ENCODE results near the gene MANF. TPM values are rescaled to one million over a fixed set of nuclear protein-coding genes. Genes with fewer than 3 reads are reported as not detected.
A peak's percentile ranks its signal among the peaks of the same experiment; 100 is the strongest.

MANF gene
- total RNA-seq (2014; rRNA removed; shearing (Covaris generic); ENCODE audit: low replicate concordance): 94.0 and 129 TPM in 2 replicates

DNA sequence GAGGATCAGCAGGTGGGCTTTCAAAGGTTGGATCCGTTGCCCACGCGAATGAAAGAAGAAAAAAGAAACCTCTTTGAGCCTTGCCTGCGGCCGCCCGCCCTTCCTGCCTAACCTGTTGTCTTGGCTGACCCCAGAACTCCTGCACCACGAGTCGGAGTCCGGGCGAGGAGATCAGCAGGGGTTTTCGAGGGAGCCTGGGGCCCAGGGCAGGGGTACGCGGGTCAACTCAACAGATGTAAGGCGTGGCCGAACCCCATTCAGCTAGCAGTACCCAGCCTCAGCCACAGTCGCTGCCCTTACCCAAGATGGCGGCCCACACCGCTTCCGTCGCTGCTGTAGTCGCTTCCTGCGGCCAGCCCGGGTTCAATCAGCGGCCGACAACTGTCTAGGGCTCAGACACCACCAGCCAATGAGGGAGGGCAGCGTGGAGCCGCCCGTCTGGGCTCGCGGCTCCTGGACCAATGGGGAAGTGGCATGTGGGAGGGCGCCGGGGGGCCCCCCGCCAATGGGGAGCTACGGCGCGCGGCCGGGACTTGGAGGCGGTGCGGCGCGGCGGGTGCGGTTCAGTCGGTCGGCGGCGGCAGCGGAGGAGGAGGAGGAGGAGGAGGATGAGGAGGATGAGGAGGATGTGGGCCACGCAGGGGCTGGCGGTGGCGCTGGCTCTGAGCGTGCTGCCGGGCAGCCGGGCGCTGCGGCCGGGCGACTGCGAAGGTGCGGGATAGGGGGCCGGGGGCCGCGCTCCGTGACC is at the start of gene MANF:
TSS of gene MANF (plus strand) at position 566 of the 748 bp plus-strand sequence. CDS start at position 618, 52 bp downstream.
- peak; percentile 97 for DNase-seq
- Histone ChIP-seq H3K9me3 (no peaks in the 10 kb centered on the region), H3K4me3 (peak within 1 kb of the TSS; percentile 96), H3K27me3 (no peaks in the 10 kb centered on the region), H3K36me3 (peaks cover 33% of the 10 kb centered on the region)

GRCh38 chr3:51336261-51336660 is 48.8 kb upstream of the MANF start:
- Histone ChIP-seq H3K27me3 (no peaks in the 10 kb centered on the region), H3K9me3 (no peaks in the 10 kb centered on the region), H3K4me3 (no peak overlapping the region), H3K36me3 (no peaks in the 10 kb centered on the region)
- no peak for DNase-seq

DNA sequence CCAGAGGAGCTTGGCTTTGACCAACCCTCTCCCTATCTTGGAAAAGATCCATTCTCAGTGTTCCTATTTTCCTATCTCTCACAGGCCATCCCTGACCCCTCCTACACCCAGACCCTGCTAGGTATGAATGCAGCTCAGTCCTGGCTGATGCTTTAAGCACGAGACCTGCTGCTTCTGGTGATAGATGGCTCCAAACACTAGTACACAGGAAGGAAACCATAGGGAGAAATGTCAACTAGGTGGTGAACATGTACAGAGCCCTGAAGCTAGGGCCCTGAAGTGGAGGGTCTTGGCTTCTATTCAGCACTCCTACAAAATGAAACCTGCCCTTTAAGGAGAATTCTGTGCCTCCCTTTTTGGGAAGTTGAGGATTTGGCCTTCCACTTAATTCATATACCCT is 47.4 kb upstream of the MANF start:
- Histone ChIP-seq H3K4me3 (no peak overlapping the region), H3K36me3 (no peaks in the 10 kb centered on the region), H3K27me3 (no peaks in the 10 kb centered on the region), H3K9me3 (no peaks in the 10 kb centered on the region)
- no peak for DNase-seq

GRCh38 chr3:51338632-51339031 is 46.5 kb upstream of the MANF start:
- no peaks in the 10 kb centered on the region for H3K27me3 ChIP-seq
- H3K4me3 ChIP-seq: no peak overlapping the region
- DNase-seq: no peak
- H3K36me3 ChIP-seq: no peaks in the 10 kb centered on the region
- no peaks in the 10 kb centered on the region for H3K9me3 ChIP-seq

DNA sequence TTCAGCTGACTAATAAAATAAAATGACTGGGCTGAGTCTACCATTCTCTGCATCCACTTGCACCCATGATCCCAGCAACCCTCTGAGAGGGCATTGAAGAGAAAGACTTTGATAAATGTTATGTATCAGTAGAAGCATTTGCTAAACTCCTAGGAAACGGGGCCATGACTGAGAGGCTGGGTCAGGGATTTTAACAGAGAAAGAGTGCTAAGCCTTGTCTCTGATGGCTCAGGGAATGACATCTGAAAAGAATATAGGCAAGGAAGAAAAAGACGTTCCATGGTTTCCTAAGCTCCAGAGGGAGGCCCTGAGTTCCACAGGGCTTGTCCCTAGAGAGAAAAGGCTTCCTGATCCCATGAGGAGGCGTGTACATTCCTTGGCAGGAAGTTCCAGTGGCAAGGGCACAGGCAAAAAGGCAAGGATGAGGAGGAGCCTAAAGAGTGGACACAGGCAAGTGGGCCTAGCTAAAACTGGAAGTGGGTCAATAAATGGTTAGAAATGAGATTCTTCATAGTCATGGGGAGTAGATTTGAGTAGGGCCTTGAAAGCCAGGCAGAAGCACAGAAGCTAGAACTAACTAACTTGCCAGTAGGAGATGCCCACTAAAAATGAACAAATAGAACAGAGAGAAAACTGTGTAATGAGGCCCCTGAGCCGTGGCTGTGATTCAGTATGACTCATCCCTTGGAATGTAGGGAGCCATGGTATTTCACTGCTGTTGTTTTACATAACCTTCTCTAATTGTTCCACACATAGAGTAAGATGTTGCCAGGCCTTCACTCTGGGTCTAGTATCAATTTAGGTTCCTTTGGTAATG is 44.9 kb upstream of the MANF start:
- Histone ChIP-seq H3K36me3 (no peaks in the 10 kb centered on the region), H3K9me3 (no peaks in the 10 kb centered on the region), H3K4me3 (no peak overlapping the region), H3K27me3 (no peaks in the 10 kb centered on the region)
- DNase-seq: peak; percentile 80

DNA sequence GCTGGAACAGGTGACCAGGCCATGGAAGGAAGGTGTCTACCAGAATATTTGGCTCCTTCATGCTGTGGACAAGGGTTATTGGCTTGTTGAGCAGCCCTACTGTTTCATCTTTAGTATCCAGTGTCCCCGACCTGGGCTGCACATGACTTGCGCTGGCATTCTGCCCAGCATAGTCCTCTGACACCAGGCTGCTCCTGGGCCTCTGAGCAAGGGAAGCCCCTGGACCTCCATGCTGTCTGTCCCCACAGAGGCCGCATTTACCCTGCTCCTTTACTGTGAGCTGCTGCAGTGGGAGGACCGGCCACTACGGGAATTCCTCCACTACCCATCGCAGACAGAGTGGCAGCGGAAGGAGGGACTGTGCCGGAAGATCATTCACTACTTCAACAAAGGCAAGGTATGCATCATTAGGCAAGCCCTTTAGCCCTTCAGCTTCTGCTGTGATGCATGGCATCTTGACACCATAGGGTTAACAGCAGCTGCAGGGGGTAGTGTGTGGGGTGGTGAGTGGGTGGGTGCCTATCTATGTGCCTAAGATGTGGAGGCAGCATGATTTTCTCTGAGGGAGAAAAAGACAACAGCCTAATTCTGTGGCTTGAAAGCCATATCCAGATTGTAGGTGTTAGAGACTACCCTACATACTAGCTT is 44.0 kb upstream of the MANF start:
- DNase-seq: no peak
- H3K27me3 ChIP-seq: no peaks in the 10 kb centered on the region
- H3K9me3 ChIP-seq: no peaks in the 10 kb centered on the region
- no peak overlapping the region for H3K4me3 ChIP-seq
- H3K36me3 ChIP-seq: no peaks in the 10 kb centered on the region

DNA sequence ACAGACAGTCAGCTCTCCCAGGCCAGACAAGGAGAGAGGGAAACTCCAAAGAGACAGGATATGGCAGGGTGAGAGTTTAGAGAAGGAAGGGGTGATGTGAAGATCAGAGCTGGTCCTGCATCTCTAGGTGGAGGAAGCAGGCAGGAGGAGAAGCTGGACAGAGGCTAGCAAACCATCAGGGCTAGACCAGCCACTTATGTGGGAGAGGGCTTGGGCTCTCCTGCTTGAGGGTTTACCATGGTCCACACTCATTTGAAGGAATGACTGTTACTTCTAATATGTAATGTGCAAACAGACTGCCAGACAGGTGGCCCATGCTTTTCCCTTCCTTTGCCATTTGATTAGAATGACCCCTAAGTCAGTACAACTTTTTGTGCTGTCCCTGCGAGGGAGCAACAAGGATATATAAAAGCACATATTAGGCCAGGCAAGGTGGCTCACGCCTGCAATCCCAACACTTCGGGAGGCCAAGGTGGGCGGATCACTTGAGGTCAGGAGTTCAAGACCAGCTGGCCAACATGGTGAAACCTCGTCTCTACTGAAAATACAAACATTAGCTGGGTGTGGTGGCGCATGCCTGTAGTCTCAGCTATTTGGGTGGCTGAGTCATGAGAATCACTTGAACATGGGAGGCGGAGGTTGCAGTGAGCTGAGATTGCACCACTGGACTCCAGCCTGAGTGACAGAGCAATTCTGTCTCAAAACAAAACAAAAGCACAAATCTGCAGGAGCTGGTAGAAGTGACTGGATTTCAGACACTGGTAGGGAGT is 41.0 kb upstream of the MANF start:
- no peaks in the 10 kb centered on the region for H3K36me3 ChIP-seq
- no peaks in the 10 kb centered on the region for H3K9me3 ChIP-seq
- no peak overlapping the region for H3K4me3 ChIP-seq
- no peaks in the 10 kb centered on the region for H3K27me3 ChIP-seq
- DNase-seq: peak; percentile 81

DNA sequence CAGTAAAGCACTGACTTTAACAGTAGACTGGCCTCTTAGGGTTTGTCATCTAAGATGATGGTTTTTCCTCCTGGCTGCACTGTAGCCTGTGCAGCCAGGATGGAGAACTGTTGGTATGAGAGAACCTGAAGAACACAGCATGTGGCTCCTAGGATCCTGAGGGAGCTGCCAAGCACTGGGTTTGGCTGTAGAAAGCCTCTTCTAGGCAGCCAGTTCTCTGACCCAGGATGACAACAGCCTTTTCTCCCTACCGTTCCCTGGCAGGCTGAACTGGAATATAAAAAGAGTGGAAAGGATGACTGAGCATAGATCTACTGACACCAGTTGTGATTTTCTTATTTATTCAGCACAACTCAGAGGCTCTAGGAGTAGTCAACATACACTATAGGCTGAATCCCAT is 34.3 kb upstream of the MANF start:
- H3K4me3 ChIP-seq: no peak overlapping the region
- H3K36me3 ChIP-seq: no peaks in the 10 kb centered on the region
- DNase-seq: peak; percentile 43
- H3K9me3 ChIP-seq: no peaks in the 10 kb centered on the region
- H3K27me3 ChIP-seq: no peaks in the 10 kb centered on the region

DNA sequence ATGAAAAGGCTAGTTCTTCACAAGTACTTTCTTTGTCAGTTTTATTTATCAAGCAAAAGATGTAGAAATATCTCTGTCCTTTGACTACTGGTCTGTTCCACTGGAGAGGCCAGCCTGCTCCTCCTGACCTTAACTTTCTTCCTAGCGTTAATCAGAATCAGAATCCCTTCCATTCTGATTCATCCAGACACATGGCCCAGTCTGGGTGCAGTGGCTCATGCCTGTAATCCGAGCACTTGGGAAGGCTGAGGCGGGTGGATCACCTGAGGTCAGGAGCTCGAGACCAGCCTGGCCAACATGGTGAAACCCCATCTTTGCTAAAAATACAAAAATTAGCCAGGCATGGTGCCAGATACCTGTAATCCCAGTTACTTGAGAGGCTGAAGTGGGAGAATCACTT is 32.0 kb upstream of the MANF start:
- H3K4me3 ChIP-seq: no peak overlapping the region
- H3K9me3 ChIP-seq: no peaks in the 10 kb centered on the region
- no peak for DNase-seq
- H3K27me3 ChIP-seq: no peaks in the 10 kb centered on the region
- no peaks in the 10 kb centered on the region for H3K36me3 ChIP-seq

GRCh38 chr3:51353691-51354090 is 31.4 kb upstream of the MANF start:
- H3K9me3 ChIP-seq: no peaks in the 10 kb centered on the region
- H3K4me3 ChIP-seq: no peak overlapping the region
- H3K27me3 ChIP-seq: no peaks in the 10 kb centered on the region
- H3K36me3 ChIP-seq: no peaks in the 10 kb centered on the region
- DNase-seq: peak; percentile 67

DNA sequence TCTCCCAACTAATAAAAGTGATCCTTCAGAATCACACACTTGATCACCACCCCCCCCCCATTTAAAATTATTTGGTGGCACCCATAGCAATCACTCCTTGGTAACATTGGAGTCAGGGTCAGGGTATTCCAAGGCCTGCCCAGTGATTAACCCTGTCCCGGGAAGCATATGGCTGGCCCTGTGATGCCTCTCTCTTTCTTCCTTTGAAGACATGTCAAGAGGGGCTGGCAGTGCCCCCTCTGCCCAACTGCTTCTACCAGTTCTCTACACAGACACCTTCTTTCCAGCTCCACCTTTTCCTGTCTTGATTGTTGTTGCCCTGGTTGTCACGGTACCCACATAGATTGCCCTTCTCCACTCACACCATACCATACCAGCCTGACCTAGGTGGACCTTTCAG is 30.9 kb upstream of the MANF start:
- H3K4me3 ChIP-seq: no peak overlapping the region
- no peaks in the 10 kb centered on the region for H3K27me3 ChIP-seq
- no peaks in the 10 kb centered on the region for H3K36me3 ChIP-seq
- DNase-seq: no peak
- H3K9me3 ChIP-seq: no peaks in the 10 kb centered on the region

GRCh38 chr3:51354731-51355615 is 30.1 kb upstream of the MANF start:
- Histone ChIP-seq H3K4me3 (no peak overlapping the region), H3K27me3 (no peaks in the 10 kb centered on the region), H3K9me3 (no peaks in the 10 kb centered on the region), H3K36me3 (no peaks in the 10 kb centered on the region)
- no peak for DNase-seq

DNA sequence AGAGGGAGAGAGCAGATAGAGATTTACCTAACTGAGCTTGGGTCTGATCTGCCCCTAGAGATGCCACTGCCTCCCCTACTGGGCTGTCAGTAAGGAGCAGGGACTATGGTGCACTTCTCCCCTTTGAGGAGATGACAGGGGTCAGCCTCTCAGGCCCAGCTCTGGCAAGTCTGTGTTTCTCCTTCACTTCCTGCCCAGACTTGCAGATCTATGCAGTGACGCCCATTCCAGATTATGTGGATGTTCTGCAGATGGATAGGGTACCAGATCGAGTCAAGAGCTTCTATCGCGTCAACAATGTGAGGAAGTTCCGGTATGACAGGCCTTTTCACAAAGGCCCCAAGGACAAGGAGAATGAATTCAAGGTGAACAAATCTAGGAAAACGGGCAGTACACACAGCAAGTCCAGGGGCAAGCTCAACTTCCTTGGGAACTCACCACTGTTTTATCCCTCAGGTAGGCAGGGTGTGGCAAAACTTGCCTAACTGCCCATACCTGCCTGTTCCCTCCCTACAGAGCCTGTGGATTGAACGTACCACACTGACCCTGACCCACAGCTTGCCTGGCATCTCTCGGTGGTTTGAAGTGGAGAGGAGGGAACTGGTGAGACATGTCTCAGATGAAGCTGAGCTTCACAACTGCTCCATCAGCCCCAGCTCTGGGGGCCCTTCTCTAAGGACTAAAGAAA is 29.1 kb upstream of the MANF start:
- H3K4me3 ChIP-seq: no peak overlapping the region
- no peaks in the 10 kb centered on the region for H3K9me3 ChIP-seq
- H3K36me3 ChIP-seq: no peaks in the 10 kb centered on the region
- H3K27me3 ChIP-seq: no peaks in the 10 kb centered on the region
- DNase-seq: no peak

- H3K4me3 ChIP-seq: no peak overlapping the region
- H3K36me3 ChIP-seq: no peaks in the 10 kb centered on the region
- DNase-seq: no peak
These were observed 27.2 kb upstream of the MANF start for GRCh38 chr3:51357856-51358255.

DNA sequence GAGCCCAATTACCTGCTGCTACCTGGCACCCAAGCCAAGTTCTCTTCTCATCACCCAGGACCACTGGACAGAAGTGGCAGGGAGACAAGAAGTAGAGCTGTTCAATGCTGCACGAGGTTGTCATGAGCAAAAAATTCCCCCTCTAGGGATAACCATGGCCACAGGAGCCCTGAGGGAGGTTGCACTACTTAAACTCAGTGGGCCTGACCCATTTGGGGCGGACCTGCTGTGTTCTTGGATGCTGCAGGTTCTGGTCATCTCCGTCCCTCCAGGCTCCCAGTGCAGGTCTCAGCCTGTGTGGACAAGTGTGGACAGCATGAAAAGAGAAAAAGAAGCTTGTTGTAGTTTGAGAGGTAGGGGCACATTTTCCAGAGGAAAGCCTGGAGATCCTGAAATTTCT is 26.1 kb upstream of the MANF start:
- H3K9me3 ChIP-seq: no peaks in the 10 kb centered on the region
- no peaks in the 10 kb centered on the region for H3K36me3 ChIP-seq
- H3K4me3 ChIP-seq: no peak overlapping the region
- no peak for DNase-seq
- no peaks in the 10 kb centered on the region for H3K27me3 ChIP-seq

More at GRCh38 chr3:51357856-51358255, 27.2 kb upstream of the MANF start:
- H3K27me3 ChIP-seq: no peaks in the 10 kb centered on the region
- no peaks in the 10 kb centered on the region for H3K9me3 ChIP-seq
